ENCODE measurements around the gene ASB13. TPM values are rescaled to one million over a fixed set of nuclear protein-coding genes. Genes with fewer than 3 reads are reported as not detected.
"Not testable (repeated sequence)": the region's sequence is repeated elsewhere in the genome, so short reads cannot be mapped to it uniquely, and the experiment has no call there.

ASB13 gene
- total RNA-seq, 1 experiment from 2014 or later = 18.4 TPM

- H3K9me3 ChIP-seq (ENCODE audit: control insufficient read depth, insufficient read depth, low read depth, low read length) = no peaks in the 10 kb centered on the region
- ChIA-PET CTCF (interaction anchor here (0.6 to 1.6 kb wide), 5 partner anchors 174 to 1377 kb away, joined by 3 to 11 read pairs (median 4); no protein-coding TSS in a partner anchor), POLR2A (interaction anchor here (0.7 kb wide), 1 partner anchor 175 kb away, joined by 3 read pairs; no protein-coding TSS in a partner anchor)
- no peaks in the 10 kb centered on the region for H3K27me3 ChIP-seq (ENCODE audit: control insufficient read depth, insufficient read depth, low read length)
- H3K4me3 ChIP-seq (ENCODE audit: low read depth in 2 of 2, low read length in 2 of 2) = no peak overlapping the region
- no TSS peak for BruUV-seq (replicated peaks)
- DNase-seq (ENCODE audit: low read depth, low spot score) = no peak
- no peak for TF ChIP-seq REST (IDR thresholded peaks at IDR 0.05; ENCODE audit: insufficient read depth in 1 of 2, low read depth in 2 of 2, low read length in 1 of 2)
- TF ChIP-seq, protein P1, sequence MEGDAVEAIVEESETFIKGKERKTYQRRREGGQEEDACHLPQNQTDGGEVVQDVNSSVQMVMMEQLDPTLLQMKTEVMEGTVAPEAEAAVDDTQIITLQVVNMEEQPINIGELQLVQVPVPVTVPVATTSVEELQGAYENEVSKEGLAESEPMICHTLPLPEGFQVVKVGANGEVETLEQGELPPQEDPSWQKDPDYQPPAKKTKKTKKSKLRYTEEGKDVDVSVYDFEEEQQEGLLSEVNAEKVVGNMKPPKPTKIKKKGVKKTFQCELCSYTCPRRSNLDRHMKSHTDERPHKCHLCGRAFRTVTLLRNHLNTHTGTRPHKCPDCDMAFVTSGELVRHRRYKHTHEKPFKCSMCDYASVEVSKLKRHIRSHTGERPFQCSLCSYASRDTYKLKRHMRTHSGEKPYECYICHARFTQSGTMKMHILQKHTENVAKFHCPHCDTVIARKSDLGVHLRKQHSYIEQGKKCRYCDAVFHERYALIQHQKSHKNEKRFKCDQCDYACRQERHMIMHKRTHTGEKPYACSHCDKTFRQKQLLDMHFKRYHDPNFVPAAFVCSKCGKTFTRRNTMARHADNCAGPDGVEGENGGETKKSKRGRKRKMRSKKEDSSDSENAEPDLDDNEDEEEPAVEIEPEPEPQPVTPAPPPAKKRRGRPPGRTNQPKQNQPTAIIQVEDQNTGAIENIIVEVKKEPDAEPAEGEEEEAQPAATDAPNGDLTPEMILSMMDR (IDR thresholded peaks at IDR 0.05) = no peak
- TF ChIP-seq TCF7L2 (IDR thresholded peaks at IDR 0.05; ENCODE audit: low read depth, low read length) = no peak
- no peak for TF ChIP-seq POLR2AphosphoS5 (IDR thresholded peaks at IDR 0.05; ENCODE audit: low read depth, low read length)
- TF ChIP-seq SIN3A (IDR thresholded peaks at IDR 0.05; ENCODE audit: borderline replicate concordance, insufficient read depth, low read depth, low read length) = no peak
- no peak for ATAC-seq
- no peaks in the 10 kb centered on the region for H3K4me1 ChIP-seq (ENCODE audit: control insufficient read depth, insufficient read depth, low read length)
- H3K27ac ChIP-seq (ENCODE audit: low read length) = no peak overlapping the region
- H3K36me3 ChIP-seq (ENCODE audit: control insufficient read depth, insufficient read depth, low read length) = no peaks in the 10 kb centered on the region
- in situ Hi-C loops (cut with HindIII; ENCODE audit: low pct_unique_long_range_greater_than_20kb, low sequenced_read_pairs) (no loop called here), intact Hi-C loops (cut with micrococcal nuclease; ENCODE audit: unreplicated experiment) (loop anchor here (2.0 kb wide), 1 partner anchor 180 kb away; no protein-coding TSS in a partner anchor)
Measured at GRCh38 chr10:5622186-5622960, 44.0 kb downstream of the ASB13 start.

GRCh38 chr10:5621371-5621770 lies 45.0 kb downstream of the ASB13 start:
- H3K27ac ChIP-seq (ENCODE audit: low read length); DNase-seq (ENCODE audit: low read depth, low spot score); BruUV-seq (replicated peaks); ATAC-seq; intact Hi-C loops (cut with micrococcal nuclease; ENCODE audit: unreplicated experiment); H3K9me3 ChIP-seq (ENCODE audit: control insufficient read depth, insufficient read depth, low read depth, low read length); in situ Hi-C loops (cut with HindIII; ENCODE audit: low pct_unique_long_range_greater_than_20kb, low sequenced_read_pairs); POLR2A ChIA-PET; H3K36me3 ChIP-seq (ENCODE audit: control insufficient read depth, insufficient read depth, low read length); H3K4me1 ChIP-seq (ENCODE audit: control insufficient read depth, insufficient read depth, low read length); H3K27me3 ChIP-seq (ENCODE audit: control insufficient read depth, insufficient read depth, low read length); H3K4me3 ChIP-seq (ENCODE audit: low read depth in 2 of 2, low read length in 2 of 2): not testable (repeated sequence)
- CTCF ChIA-PET = interaction anchor here (0.8 kb wide), 1 partner anchor 185 kb away, joined by 4 read pairs; no protein-coding TSS in a partner anchor

DNA sequence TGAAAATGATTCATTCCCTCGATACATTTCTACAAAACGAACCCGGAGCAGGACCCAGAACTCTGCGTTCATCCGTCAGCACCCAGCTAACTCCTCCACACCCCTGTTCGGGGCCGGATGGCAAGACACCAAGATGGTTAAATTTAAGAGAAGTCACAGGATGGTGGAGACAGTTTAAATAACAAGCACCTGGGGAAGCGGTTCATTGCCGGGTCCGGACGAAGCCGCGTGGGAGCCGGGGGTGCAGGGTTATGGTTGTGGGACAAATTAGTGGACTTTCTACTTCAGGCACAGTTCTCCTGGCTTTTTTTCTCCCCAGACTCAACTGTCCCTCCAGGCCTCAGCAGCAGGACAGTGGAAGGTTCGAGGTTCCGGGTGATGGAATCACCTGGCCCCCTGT lies 45.4 kb downstream of the ASB13 start:
- H3K27ac ChIP-seq (ENCODE audit: low read length) = no peak overlapping the region
- ChIA-PET CTCF (no interaction called here), POLR2A (no interaction called here)
- no peak overlapping the region for H3K4me3 ChIP-seq (ENCODE audit: low read depth in 2 of 2, low read length in 2 of 2)
- ATAC-seq (no peak), DNase-seq (ENCODE audit: low read depth, low spot score) (no peak)
- in situ Hi-C loops (cut with HindIII; ENCODE audit: low pct_unique_long_range_greater_than_20kb, low sequenced_read_pairs) = no loop called here
- TF ChIP-seq TCF7L2 (IDR thresholded peaks at IDR 0.05; ENCODE audit: low read depth, low read length) (no peak), SIN3A (IDR thresholded peaks at IDR 0.05; ENCODE audit: borderline replicate concordance, insufficient read depth, low read depth, low read length) (no peak), REST (IDR thresholded peaks at IDR 0.05; ENCODE audit: insufficient read depth in 1 of 2, low read depth in 2 of 2, low read length in 1 of 2) (no peak), POLR2AphosphoS5 (IDR thresholded peaks at IDR 0.05; ENCODE audit: low read depth, low read length) (no peak)
- TF ChIP-seq, protein P1 (IDR thresholded peaks at IDR 0.05) = no peak
- no peaks in the 10 kb centered on the region for H3K9me3 ChIP-seq (ENCODE audit: control insufficient read depth, insufficient read depth, low read depth, low read length)
- H3K36me3 ChIP-seq (ENCODE audit: control insufficient read depth, insufficient read depth, low read length) = no peaks in the 10 kb centered on the region
- BruUV-seq (replicated peaks) = no TSS peak
- intact Hi-C loops (cut with micrococcal nuclease; ENCODE audit: unreplicated experiment) = no loop called here
- no peaks in the 10 kb centered on the region for H3K27me3 ChIP-seq (ENCODE audit: control insufficient read depth, insufficient read depth, low read length)
- H3K4me1 ChIP-seq (ENCODE audit: control insufficient read depth, insufficient read depth, low read length) = no peaks in the 10 kb centered on the region
